Tibial nerve (tissue), 4 donors: ENCODE data around the gene RASA2.

Experiments used
- EP300 ChIP-seq, 2 donors: sonication (generic); formaldehyde crosslinking; IDR thresholded peaks; one replicate each; pipeline ENCODE4 v1.6.1; 2017; ENCODE audit warnings: antibody characterized with exemption in 2 of 2, mild to moderate bottlenecking in 1 of 2
- POLR2A ChIP-seq, 2 donors: fragments of 450-650 bp; IDR thresholded peaks; one replicate each; pipeline ENCODE4 v1.6.1; 2017; ENCODE audit warnings: antibody characterized with exemption in 2 of 2, mild to moderate bottlenecking in 2 of 2, moderate library complexity in 2 of 2
- TF ChIP-seq, protein P1 (sequence below), 5 experiments: fragments of 200-600 bp in 3 of 5; fragments of 450-650 bp in 2 of 5; sonication (generic) in 3 of 5; IDR thresholded peaks; one replicate each; pipeline ENCODE4 v1.5.1; 2016 to 2019; ENCODE audit warnings: antibody characterized with exemption in 5 of 5, mild to moderate bottlenecking in 3 of 5, moderate library complexity in 2 of 5

DNA sequence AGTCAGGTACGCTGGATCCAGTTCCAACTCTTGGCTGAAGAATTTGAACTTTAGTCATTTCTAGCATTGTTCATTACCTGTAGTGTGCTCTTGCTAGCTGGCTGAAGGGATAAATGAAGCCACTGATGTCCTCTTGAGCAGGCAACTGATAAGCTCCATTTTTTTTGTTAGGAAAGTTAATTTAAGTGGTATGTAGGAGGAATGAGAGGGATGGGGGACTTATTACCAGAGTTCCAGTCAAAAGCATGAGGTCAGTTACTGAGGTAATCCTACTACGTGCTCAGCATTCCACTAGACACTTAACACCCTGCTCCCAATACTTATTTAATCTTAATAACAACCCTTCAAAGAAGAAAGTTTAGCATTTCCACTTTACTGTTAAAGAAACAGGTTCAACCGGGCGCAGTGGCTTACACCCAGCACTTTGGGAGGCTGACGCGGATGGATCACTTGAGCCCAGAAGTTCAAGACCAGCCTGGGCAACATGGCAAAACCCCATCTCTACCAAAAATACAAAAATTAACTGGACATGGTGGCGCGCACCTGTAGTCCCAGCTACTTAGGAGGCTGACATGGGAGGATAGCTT, 2.0 kb upstream of the RASA2 start:
- TF ChIP-seq, protein P1, sequence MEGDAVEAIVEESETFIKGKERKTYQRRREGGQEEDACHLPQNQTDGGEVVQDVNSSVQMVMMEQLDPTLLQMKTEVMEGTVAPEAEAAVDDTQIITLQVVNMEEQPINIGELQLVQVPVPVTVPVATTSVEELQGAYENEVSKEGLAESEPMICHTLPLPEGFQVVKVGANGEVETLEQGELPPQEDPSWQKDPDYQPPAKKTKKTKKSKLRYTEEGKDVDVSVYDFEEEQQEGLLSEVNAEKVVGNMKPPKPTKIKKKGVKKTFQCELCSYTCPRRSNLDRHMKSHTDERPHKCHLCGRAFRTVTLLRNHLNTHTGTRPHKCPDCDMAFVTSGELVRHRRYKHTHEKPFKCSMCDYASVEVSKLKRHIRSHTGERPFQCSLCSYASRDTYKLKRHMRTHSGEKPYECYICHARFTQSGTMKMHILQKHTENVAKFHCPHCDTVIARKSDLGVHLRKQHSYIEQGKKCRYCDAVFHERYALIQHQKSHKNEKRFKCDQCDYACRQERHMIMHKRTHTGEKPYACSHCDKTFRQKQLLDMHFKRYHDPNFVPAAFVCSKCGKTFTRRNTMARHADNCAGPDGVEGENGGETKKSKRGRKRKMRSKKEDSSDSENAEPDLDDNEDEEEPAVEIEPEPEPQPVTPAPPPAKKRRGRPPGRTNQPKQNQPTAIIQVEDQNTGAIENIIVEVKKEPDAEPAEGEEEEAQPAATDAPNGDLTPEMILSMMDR (IDR thresholded peaks at IDR 0.05), result no peak
- no peak for TF ChIP-seq POLR2A (IDR thresholded peaks at IDR 0.05)
- TF ChIP-seq EP300 (IDR thresholded peaks at IDR 0.05), result no peak
